GM12878 (cell line): Measurements from ENCODE around the gene NHSL2. TPM values are rescaled to one million over a fixed set of nuclear protein-coding genes. Genes with fewer than 3 reads are reported as not detected.

Experiments
- ATAC-seq: fragments of 200-7000 bp; cut with Tn5 transposase; 3 replicates; pipeline ENCODE4 v1.9.1; 2020; ENCODE audit warnings: mild to moderate bottlenecking, moderate library complexity
- BruUV-seq: library from RNA; stranded (reverse); fragments of 400-500 nt; replicated peaks from 2 replicates; lab custom pipeline; 2021; lab: Mats Ljungman, UMichigan
- CTCF ChIA-PET: fragments of 300-600 bp; sonication (Branson Sonifier 250); formaldehyde crosslinking; extraction: SDS; loops from one replicate; lab custom pipeline; 2021; ENCODE audit warnings: inconsistent platforms; lab: Yijun Ruan, JAX
- POLR2A ChIA-PET: fragments of 350-600 bp; formaldehyde crosslinking; extraction: SDS; loops from one replicate; lab custom pipeline; 2021; ENCODE audit warnings: inconsistent platforms; lab: Charles Lee
- RAD21 ChIA-PET: fragments of 300-600 bp; sonication (Branson Sonifier 250); formaldehyde crosslinking; loops from one replicate; lab custom pipeline; 2023; ENCODE audit warnings: antibody characterized with exemption; ENCODE audit not compliant: unreplicated experiment; lab: Charles Lee
- SMC1A ChIA-PET: fragments of 300-600 bp; sonication (Branson Sonifier 250); formaldehyde crosslinking; loops from one replicate; lab custom pipeline; 2023; ENCODE audit not compliant: unreplicated experiment, uncharacterized antibody; lab: Charles Lee
- DNase-seq: peaks from one replicate; pipeline ENCODE4 v3.0.0-alpha.2; 2011; ENCODE audit warnings: low read depth, low spot score
- FAIRE-seq: peaks from 3 replicates; lab custom pipeline; 2011; peaks lifted over from hg19 to GRCh38; lab: Jason Lieb, UNC
- H2AFZ ChIP-seq: 2 replicates; pipeline ENCODE4 v1.6.0; 2011; ENCODE audit warnings: low read depth, low read length, control low read depth; ENCODE audit not compliant: control insufficient read depth
- H3K27ac ChIP-seq: 2 replicates; pipeline ENCODE4 v1.5.1; 2011; ENCODE audit warnings: control low read depth; ENCODE audit not compliant: control insufficient read depth, insufficient read depth
- H3K27me3 ChIP-seq, 2 experiments: replicated peaks in 1 of 2; 2 replicates each; pipeline versions ENCODE4 v1.6.0 to v1.6.1; 2011; ENCODE audit warnings: low read length in 1 of 2; ENCODE audit not compliant: control insufficient read depth in 2 of 2, insufficient read depth in 2 of 2
- H3K36me3 ChIP-seq, 2 experiments: 2 replicates each; pipeline ENCODE4 v1.5.1; 2011; ENCODE audit warnings: low read length in 1 of 2; ENCODE audit not compliant: control insufficient read depth in 2 of 2, insufficient read depth in 2 of 2
- H3K4me1 ChIP-seq: 2 replicates; pipeline ENCODE4 v1.6.1; 2011; ENCODE audit warnings: mild to moderate bottlenecking, low read length, moderate library complexity, mixed read lengths; ENCODE audit not compliant: control insufficient read depth, insufficient read depth
- H3K4me2 ChIP-seq: 2 replicates; pipeline ENCODE4 v1.6.0; 2011; ENCODE audit warnings: control low read depth; ENCODE audit not compliant: control insufficient read depth, insufficient read depth
- H3K4me3 ChIP-seq: fragments of 200-600 bp; sonication (generic); 2 replicates; pipeline ENCODE4 v1.5.1; 2016
- H3K79me2 ChIP-seq: 2 replicates; pipeline ENCODE4 v1.6.0; 2011; ENCODE audit warnings: low read length; ENCODE audit not compliant: control insufficient read depth, insufficient read depth
- H3K9ac ChIP-seq: 2 replicates; pipeline ENCODE4 v1.8.0; 2011; ENCODE audit warnings: low read length, control low read depth, mixed read lengths; ENCODE audit not compliant: control insufficient read depth, insufficient read depth
- H3K9me3 ChIP-seq: replicated peaks from 3 replicates; pipeline ENCODE4 v1.5.1; 2011; ENCODE audit warnings: mild to moderate bottlenecking, low read length; ENCODE audit not compliant: control insufficient read depth, insufficient read depth
- H4K20me1 ChIP-seq: 2 replicates; pipeline ENCODE4 v1.6.0; 2011; ENCODE audit not compliant: control insufficient read depth, insufficient read depth
- BRCA1 ChIP-seq: IDR thresholded peaks from 2 replicates; pipeline ENCODE4 v1.6.1; 2011; ENCODE audit warnings: low read depth, low read length, improper control_type of control experiment
- EP300 ChIP-seq, 2 experiments: fragments of 150-350 bp in 1 of 2; IDR thresholded peaks; 2 replicates each; pipeline ENCODE4 v1.6.1; 2011 to 2012; ENCODE audit warnings: low read depth in 2 of 2, low read length in 2 of 2, borderline replicate concordance in 1 of 2, improper control_type of control experiment in 1 of 2, inconsistent platforms in 1 of 2; ENCODE audit not compliant: control insufficient read depth in 1 of 2
- HDAC6 ChIP-seq: fragments of 200-600 bp; sonication (generic); IDR thresholded peaks from one replicate; pipeline ENCODE4 v1.8.0; 2017; ENCODE audit warnings: antibody characterized with exemption; ENCODE audit not compliant: unreplicated experiment
- MTA2 ChIP-seq: fragments of 450-650 bp; IDR thresholded peaks from 2 replicates; pipeline ENCODE4 v1.6.1; 2016; ENCODE audit warnings: low read depth, mild to moderate bottlenecking, moderate library complexity
- MYB ChIP-seq: fragments of 150-350 bp; IDR thresholded peaks from 2 replicates; pipeline ENCODE4 v1.6.1; 2014; ENCODE audit warnings: mild to moderate bottlenecking, low read depth, low read length, borderline replicate concordance
- MYC ChIP-seq: IDR thresholded peaks from 2 replicates; pipeline ENCODE4 v1.6.1; 2011; ENCODE audit warnings: mild to moderate bottlenecking, low read length, moderate library complexity, inconsistent platforms; ENCODE audit not compliant: insufficient read depth, insufficient replicate concordance, insufficient read length, severe bottlenecking
- RBBP5 ChIP-seq: fragments of 200-600 bp; sonication (generic); conservative IDR thresholded peaks from 2 replicates; pipeline ENCODE4 v1.6.1; 2016
- WGBS: methylation state at CpG from one replicate; pipeline ENCODE4 v1.1.6; 2016; ENCODE audit warnings: low lambda C conversion rate; ENCODE audit not compliant: insufficient replicate concordance, insufficient coverage; ENCODE audit errors: missing lambda C conversion rate; 5-methylcytosine and 5-hydroxymethylcytosine counted together
- in situ Hi-C: fragments of 300-500 bp; cut with MboI; formaldehyde crosslinking; loops from 9 replicates; pipeline ENCODE4 v1.14.3; 2018; ENCODE audit warnings: mixed read lengths
- intact Hi-C: fragments of 100-400 bp; cut with micrococcal nuclease; formaldehyde crosslinking; loops from one replicate; pipeline ENCODE4 v1.14.2; 2022; ENCODE audit not compliant: unreplicated experiment
- polyA plus RNA-seq, 11 experiments: library from polyadenylated mRNA; depleted of rRNA in 4 of 11; unstranded in 6 of 11; stranded (reverse) in 5 of 11; fragments of >200 nt; fragmentation: Nextera tagmentation in 4 of 11; fragmentation: Illumina TruSeq in 1 of 11; extraction: Ambion mirVana in 4 of 11; extraction: Trizol in 1 of 11; gene quantifications; 1 replicate in 1 of 11; 2 replicates in 10 of 11; pipeline versions ENCODE4 v1.2.1 to v1.2.3, GENCODE V29; 2011 to 2016; ENCODE audit warnings: inconsistent platforms in 2 of 11, missing spikeins in 2 of 11, low read depth in 1 of 11
- total RNA-seq, 4 experiments: library from RNA; depleted of rRNA in 3 of 4; stranded (reverse); fragments of >200 nt in 3 of 4; fragmentation: Illumina TruSeq in 1 of 4; extraction: Trizol in 1 of 4; gene quantifications; 2 replicates each; pipeline versions ENCODE4 v1.2.1 to v1.2.3, GENCODE V29; 2013 to 2021
- TF ChIP-seq, protein P1 (sequence below): fragments of 450-650 bp; IDR thresholded peaks from 2 replicates; pipeline ENCODE4 v1.6.1; 2017; ENCODE audit warnings: mild to moderate bottlenecking, moderate library complexity

Gene NHSL2
- total and polyA plus RNA-seq, 10 of the 15 experiments (the other 5 are each of a cell fraction or from before 2014, with no cell fraction given) = 0.05 to 0.53 (median 0.07) TPM; not detected in 2

DNA sequence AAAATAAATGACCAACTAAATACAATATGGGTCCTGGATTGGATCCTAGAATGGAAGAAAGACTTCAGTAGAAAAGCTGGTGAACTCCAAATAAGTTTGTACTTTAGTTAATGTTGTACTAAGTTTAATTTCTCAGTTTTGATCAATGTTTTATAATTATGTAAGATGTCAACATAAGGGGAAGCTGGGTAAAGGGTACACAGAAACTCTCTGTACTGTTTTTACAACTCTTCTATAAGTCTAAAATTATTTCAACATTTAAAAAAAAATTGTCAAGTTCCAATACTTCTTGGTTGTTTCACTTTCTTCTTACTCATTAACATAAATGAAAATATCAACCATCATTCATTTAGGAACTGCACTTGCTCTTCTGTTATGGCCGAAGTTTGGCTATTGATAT is 88.9 kb downstream of the NHSL2 start:
- POLR2A ChIA-PET = no interaction called here

More for the DNA sequence above, 88.9 kb downstream of the NHSL2 start:
- no peak for TF ChIP-seq MYC
- TF ChIP-seq BRCA1 = no peak
- no peak for TF ChIP-seq MTA2
- TF ChIP-seq EP300 (IDR thresholded peaks at IDR 0.05; ENCODE audit: borderline replicate concordance in 1 of 2, control insufficient read depth in 1 of 2, low read depth in 2 of 2, low read length in 2 of 2) = no peak
- TF ChIP-seq MYB = no peak
- TF ChIP-seq, protein P1, sequence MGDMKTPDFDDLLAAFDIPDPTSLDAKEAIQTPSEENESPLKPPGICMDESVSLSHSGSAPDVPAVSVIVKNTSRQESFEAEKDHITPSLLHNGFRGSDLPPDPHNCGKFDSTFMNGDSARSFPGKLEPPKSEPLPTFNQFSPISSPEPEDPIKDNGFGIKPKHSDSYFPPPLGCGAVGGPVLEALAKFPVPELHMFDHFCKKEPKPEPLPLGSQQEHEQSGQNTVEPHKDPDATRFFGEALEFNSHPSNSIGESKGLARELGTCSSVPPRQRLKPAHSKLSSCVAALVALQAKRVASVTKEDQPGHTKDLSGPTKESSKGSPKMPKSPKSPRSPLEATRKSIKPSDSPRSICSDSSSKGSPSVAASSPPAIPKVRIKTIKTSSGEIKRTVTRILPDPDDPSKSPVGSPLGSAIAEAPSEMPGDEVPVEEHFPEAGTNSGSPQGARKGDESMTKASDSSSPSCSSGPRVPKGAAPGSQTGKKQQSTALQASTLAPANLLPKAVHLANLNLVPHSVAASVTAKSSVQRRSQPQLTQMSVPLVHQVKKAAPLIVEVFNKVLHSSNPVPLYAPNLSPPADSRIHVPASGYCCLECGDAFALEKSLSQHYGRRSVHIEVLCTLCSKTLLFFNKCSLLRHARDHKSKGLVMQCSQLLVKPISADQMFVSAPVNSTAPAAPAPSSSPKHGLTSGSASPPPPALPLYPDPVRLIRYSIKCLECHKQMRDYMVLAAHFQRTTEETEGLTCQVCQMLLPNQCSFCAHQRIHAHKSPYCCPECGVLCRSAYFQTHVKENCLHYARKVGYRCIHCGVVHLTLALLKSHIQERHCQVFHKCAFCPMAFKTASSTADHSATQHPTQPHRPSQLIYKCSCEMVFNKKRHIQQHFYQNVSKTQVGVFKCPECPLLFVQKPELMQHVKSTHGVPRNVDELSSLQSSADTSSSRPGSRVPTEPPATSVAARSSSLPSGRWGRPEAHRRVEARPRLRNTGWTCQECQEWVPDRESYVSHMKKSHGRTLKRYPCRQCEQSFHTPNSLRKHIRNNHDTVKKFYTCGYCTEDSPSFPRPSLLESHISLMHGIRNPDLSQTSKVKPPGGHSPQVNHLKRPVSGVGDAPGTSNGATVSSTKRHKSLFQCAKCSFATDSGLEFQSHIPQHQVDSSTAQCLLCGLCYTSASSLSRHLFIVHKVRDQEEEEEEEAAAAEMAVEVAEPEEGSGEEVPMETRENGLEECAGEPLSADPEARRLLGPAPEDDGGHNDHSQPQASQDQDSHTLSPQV = no peak
- TF ChIP-seq RBBP5 = no peak
- no peak for TF ChIP-seq HDAC6
- ChIA-PET CTCF (interaction anchor here (0.6 to 4.2 kb wide), 6 partner anchors 10 to 133 kb away, joined by 3 to 43 read pairs (median 4); partner anchors contain the start of gene RTL5), SMC1A (interaction anchor here (1.5 kb wide), 1 partner anchor 18 kb away, joined by 4 read pairs; no protein-coding TSS in a partner anchor), RAD21 (interaction anchor here (1.2 kb wide), 1 partner anchor 127 kb away, joined by 4 read pairs; no protein-coding TSS in a partner anchor)
- intact Hi-C loops = loop anchor here (1.0 kb wide), 1 partner anchor 127 kb away; no protein-coding TSS in a partner anchor
- Histone ChIP-seq H3K27ac (no peak overlapping the region), H3K27me3 (no peaks in the 10 kb centered on the region; a peak in 1 of 4 replicates), H3K79me2 (no peaks in the 10 kb centered on the region), H2AFZ (no peak overlapping the region), H3K4me2 (no peak overlapping the region), H3K4me1 (no peaks in the 10 kb centered on the region), H3K4me3 (no peak overlapping the region), H4K20me1 (no peaks in the 10 kb centered on the region), H3K36me3 (no peaks in the 10 kb centered on the region), H3K9ac (no peak overlapping the region), H3K9me3 (no peaks in the 10 kb centered on the region)
- ATAC-seq = no peak
- 95% methylated on average over 1 of the region's 1 CpG for WGBS
- FAIRE-seq = no peak
- BruUV-seq = no TSS peak
- in situ Hi-C loops = loop anchor here (5.0 kb wide), 1 partner anchor 128 kb away; no protein-coding TSS in a partner anchor
- DNase-seq = no peak
